IPS-11a (cell line): ENCODE measurements around the gene TNFRSF21.
"Not testable (repeated sequence)": the region's sequence is repeated elsewhere in the genome, so short reads cannot be mapped to it uniquely, and the experiment has no call there.

Experiments used
- H3K4me3 ChIP-seq: one replicate; pipeline ENCODE4 v1.5.1; 2013; ENCODE audit warnings: low read depth, low read length, control low read depth

TNFRSF21 gene

GRCh38 chr6:47290124-47290834 is 19.4 kb downstream of the TNFRSF21 start:
- H3K4me3 ChIP-seq: no peak overlapping the region

- no peak overlapping the region for H3K4me3 ChIP-seq
These were observed 21.2 kb downstream of the TNFRSF21 start for GRCh38 chr6:47288267-47289090.

- H3K4me3 ChIP-seq: no peak overlapping the region
These were observed 23.4 kb downstream of the TNFRSF21 start for GRCh38 chr6:47286301-47286700.

- no peak overlapping the region for H3K4me3 ChIP-seq
These were observed 25.7 kb downstream of the TNFRSF21 start for GRCh38 chr6:47283993-47284392.

- no peak overlapping the region for H3K4me3 ChIP-seq
These were observed 31.2 kb downstream of the TNFRSF21 start for GRCh38 chr6:47278545-47278944.

GRCh38 chr6:47277702-47278101 is 32.0 kb downstream of the TNFRSF21 start:
- no peak overlapping the region for H3K4me3 ChIP-seq

GRCh38 chr6:47276377-47276776 is 33.3 kb downstream of the TNFRSF21 start:
- H3K4me3 ChIP-seq: no peak overlapping the region

GRCh38 chr6:47275640-47276039 is 34.1 kb downstream of the TNFRSF21 start:
- no peak overlapping the region for H3K4me3 ChIP-seq

GRCh38 chr6:47275132-47275531 is 34.6 kb downstream of the TNFRSF21 start:
- H3K4me3 ChIP-seq: not testable (repeated sequence)

- no peak overlapping the region for H3K4me3 ChIP-seq
These were observed 41.0 kb downstream of the TNFRSF21 start for GRCh38 chr6:47268572-47269187.

GRCh38 chr6:47267301-47267700 is 42.4 kb downstream of the TNFRSF21 start:
- H3K4me3 ChIP-seq: no peak overlapping the region

- no peak overlapping the region for H3K4me3 ChIP-seq
These were observed 43.7 kb downstream of the TNFRSF21 start for GRCh38 chr6:47265971-47266370.

GRCh38 chr6:47264775-47265184 is 44.9 kb downstream of the TNFRSF21 start:
- H3K4me3 ChIP-seq: no peak overlapping the region

- H3K4me3 ChIP-seq: no peak overlapping the region
These were observed 46.4 kb downstream of the TNFRSF21 start for GRCh38 chr6:47263268-47263667.

- H3K4me3 ChIP-seq: no peak overlapping the region
These were observed 47.5 kb downstream of the TNFRSF21 start for GRCh38 chr6:47262231-47262630.

- no peak overlapping the region for H3K4me3 ChIP-seq
These were observed 48.5 kb downstream of the TNFRSF21 start for GRCh38 chr6:47261191-47261590.

GRCh38 chr6:47260021-47260420 is 49.7 kb downstream of the TNFRSF21 start:
- no peak overlapping the region for H3K4me3 ChIP-seq

- H3K4me3 ChIP-seq: no peak overlapping the region
These were observed 50.9 kb downstream of the TNFRSF21 start for GRCh38 chr6:47258724-47259347.

- no peak overlapping the region for H3K4me3 ChIP-seq
These were observed 52.5 kb downstream of the TNFRSF21 start for GRCh38 chr6:47256981-47257730.

- no peak overlapping the region for H3K4me3 ChIP-seq
These were observed 53.3 kb downstream of the TNFRSF21 start for GRCh38 chr6:47256361-47256760.

GRCh38 chr6:47254906-47255305 is 54.8 kb downstream of the TNFRSF21 start:
- no peak overlapping the region for H3K4me3 ChIP-seq
